Activated B cell treated with CpG ODN at 0.5 μM for 24 hours (primary cell): ENCODE measurements around the gene FAM174C. TPM values are rescaled to one million over a fixed set of nuclear protein-coding genes. Genes with fewer than 3 reads are reported as not detected.

Source experiments
- ATAC-seq: fragments of 200-7000 bp; cut with Tn5 transposase; one replicate; pipeline ENCODE4 v1.10.0; 2021; ENCODE audit warnings: low read depth, mild to moderate bottlenecking, moderate library complexity
- CTCF ChIA-PET: fragments of 350-600 bp; sonication (Branson Sonifier 250); formaldehyde crosslinking; loops from one replicate; lab custom pipeline; 2021; ENCODE audit warnings: antibody characterized with exemption; lab: Charles Lee
- POLR2A ChIA-PET: fragments of 350-600 bp; sonication (Branson Sonifier 250); formaldehyde crosslinking; loops from one replicate; lab custom pipeline; 2021; ENCODE audit warnings: antibody characterized with exemption; lab: Charles Lee
- DNase-seq: peaks from one replicate; pipeline ENCODE4 v3.0.0; 2022
- H3K27ac Mint-ChIP-seq: one replicate; pipeline ENCODE4 v1.8.0; 2020; ENCODE audit warnings: mixed read lengths
- H3K27me3 Mint-ChIP-seq: one replicate; pipeline ENCODE4 v1.8.0; 2021; ENCODE audit warnings: mixed read lengths
- H3K36me3 Mint-ChIP-seq: one replicate; pipeline ENCODE4 v1.8.0; 2021; ENCODE audit warnings: low read depth, mixed read lengths
- H3K4me1 Mint-ChIP-seq: one replicate; pipeline ENCODE4 v1.8.0; 2021; ENCODE audit warnings: mixed read lengths
- H3K4me3 Mint-ChIP-seq: one replicate; pipeline ENCODE4 v1.8.0; 2020; ENCODE audit warnings: mild to moderate bottlenecking, mixed read lengths
- H3K9me3 Mint-ChIP-seq: one replicate; pipeline ENCODE4 v1.8.0; 2020; ENCODE audit warnings: mixed read lengths
- CTCF ChIP-seq: fragments of 200-600 bp; IDR thresholded peaks from one replicate; pipeline ENCODE4 v1.8.0; 2022; ENCODE audit warnings: antibody characterized with exemption, mild to moderate bottlenecking
- intact Hi-C: fragments of 100-400 bp; cut with micrococcal nuclease; formaldehyde crosslinking; loops from one replicate; pipeline ENCODE4 v1.15.1; 2024
- total RNA-seq: library from RNA; stranded (reverse); gene quantifications from 2 replicates; pipeline ENCODE4 v1.2.3, GENCODE V29; 2022

Gene FAM174C
- total RNA-seq, 1 donor from 2014 or later = 47.9 TPM

- H3K4me1 Mint-ChIP-seq = no peaks in the 10 kb centered on the region
- TF ChIP-seq CTCF = no peak
- peaks cover 7% of the 10 kb centered on the region for H3K36me3 Mint-ChIP-seq
- no peaks in the 10 kb centered on the region for H3K27me3 Mint-ChIP-seq
- no peak for DNase-seq
- H3K27ac Mint-ChIP-seq = no peak overlapping the region
- no peaks in the 10 kb centered on the region for H3K9me3 Mint-ChIP-seq
- intact Hi-C loops = no loop called here
- POLR2A ChIA-PET = interaction anchor here (0.6 kb wide), 1 partner anchor 178 kb away, joined by 4 read pairs; no protein-coding TSS in a partner anchor
- no peak overlapping the region for H3K4me3 Mint-ChIP-seq
- no peak for ATAC-seq
- CTCF ChIA-PET = no interaction called here
Observed at GRCh38 chr19:1231729-1232637, 43.3 kb upstream of the FAM174C start.

- no peak overlapping the region for H3K27ac Mint-ChIP-seq
- H3K4me3 Mint-ChIP-seq = no peak overlapping the region
- H3K36me3 Mint-ChIP-seq = peaks cover 4% of the 10 kb centered on the region
- ChIA-PET CTCF (no interaction called here), POLR2A (no interaction called here)
- intact Hi-C loops = no loop called here
- DNase-seq = no peak
- TF ChIP-seq CTCF = no peak
- H3K4me1 Mint-ChIP-seq = no peaks in the 10 kb centered on the region
- no peaks in the 10 kb centered on the region for H3K9me3 Mint-ChIP-seq
- ATAC-seq = no peak
- no peaks in the 10 kb centered on the region for H3K27me3 Mint-ChIP-seq
Observed at GRCh38 chr19:1232652-1233072, 42.7 kb upstream of the FAM174C start.

GRCh38 chr19:1233115-1233667 is 42.1 kb upstream of the FAM174C start:
- ATAC-seq (no peak), DNase-seq (no peak)
- no peak overlapping the region for H3K4me3 Mint-ChIP-seq
- H3K9me3 Mint-ChIP-seq = no peaks in the 10 kb centered on the region
- no peak for TF ChIP-seq CTCF
- H3K27ac Mint-ChIP-seq = no peak overlapping the region
- peaks cover 1% of the 10 kb centered on the region for H3K4me1 Mint-ChIP-seq
- CTCF ChIA-PET = no interaction called here
- POLR2A ChIA-PET = interaction anchor here (0.6 kb wide), 1 partner anchor 606 kb away, joined by 7 read pairs; no protein-coding TSS in a partner anchor
- intact Hi-C loops = no loop called here
- peaks cover 1% of the 10 kb centered on the region for H3K36me3 Mint-ChIP-seq
- H3K27me3 Mint-ChIP-seq = peaks cover under 1% of the 10 kb centered on the region

GRCh38 chr19:1234051-1234954 is 41.0 kb upstream of the FAM174C start:
- Mint-ChIP-seq H3K36me3 (no peaks in the 10 kb centered on the region), H3K9me3 (no peaks in the 10 kb centered on the region), H3K27me3 (peaks cover 7% of the 10 kb centered on the region), H3K4me1 (peaks cover 12% of the 10 kb centered on the region), H3K27ac (no peak overlapping the region), H3K4me3 (no peak overlapping the region)
- POLR2A ChIA-PET = no interaction called here
- ATAC-seq (no peak), DNase-seq (no peak)
- TF ChIP-seq CTCF = no peak
- intact Hi-C loops = no loop called here
- CTCF ChIA-PET = no interaction called here
